ENCODE measurements around the gene GPR142. TPM values are rescaled to one million over a fixed set of nuclear protein-coding genes. Genes with fewer than 3 reads are reported as not detected.

GPR142 gene
- total and polyA plus RNA-seq, 8 donors = not detected

DNA sequence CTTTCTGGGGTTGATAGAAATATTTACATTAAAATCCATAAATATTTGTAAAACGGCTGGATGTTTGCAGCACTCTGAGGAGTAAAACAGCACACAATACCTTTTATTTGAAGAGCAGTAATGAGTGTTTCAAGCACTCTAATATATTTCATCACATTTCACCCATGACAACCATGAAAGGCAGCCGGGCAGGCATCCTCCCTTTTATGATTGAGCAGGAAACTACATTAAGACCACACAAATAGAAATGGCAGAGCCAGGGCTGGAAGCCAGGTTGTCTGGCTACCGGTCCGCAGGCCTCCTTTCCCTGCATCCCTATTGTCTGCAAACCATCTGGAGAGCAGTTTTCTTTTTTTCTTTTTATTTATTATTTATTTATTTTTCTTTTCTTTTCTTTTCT is 41.5 kb downstream of the GPR142 start:
- intact Hi-C loops (cut with DNase I; ENCODE audit: low total_unique reads) = no loop called here
- 15 to 40% (median 23%) methylated on average over 4 of the region's 4 CpGs for WGBS, 5 donors
- Histone ChIP-seq H3K36me3 (no peaks in the 10 kb centered on the region), H3K4me1 (peaks cover 32 to 39% (median 36%) of the 10 kb centered on the region in 4 donors), H3K27me3 (peaks cover 0 to 7% (median 0%) of the 10 kb centered on the region in 3 donors), H3K4me3 (no peak overlapping the region), H3K9me3 (no peaks in the 10 kb centered on the region), H3K27ac (peak overlapping the region; percentile 77 to 85 (median 80))
- DNase-seq = peak; percentile 69 to 82
- TF ChIP-seq, protein P1, sequence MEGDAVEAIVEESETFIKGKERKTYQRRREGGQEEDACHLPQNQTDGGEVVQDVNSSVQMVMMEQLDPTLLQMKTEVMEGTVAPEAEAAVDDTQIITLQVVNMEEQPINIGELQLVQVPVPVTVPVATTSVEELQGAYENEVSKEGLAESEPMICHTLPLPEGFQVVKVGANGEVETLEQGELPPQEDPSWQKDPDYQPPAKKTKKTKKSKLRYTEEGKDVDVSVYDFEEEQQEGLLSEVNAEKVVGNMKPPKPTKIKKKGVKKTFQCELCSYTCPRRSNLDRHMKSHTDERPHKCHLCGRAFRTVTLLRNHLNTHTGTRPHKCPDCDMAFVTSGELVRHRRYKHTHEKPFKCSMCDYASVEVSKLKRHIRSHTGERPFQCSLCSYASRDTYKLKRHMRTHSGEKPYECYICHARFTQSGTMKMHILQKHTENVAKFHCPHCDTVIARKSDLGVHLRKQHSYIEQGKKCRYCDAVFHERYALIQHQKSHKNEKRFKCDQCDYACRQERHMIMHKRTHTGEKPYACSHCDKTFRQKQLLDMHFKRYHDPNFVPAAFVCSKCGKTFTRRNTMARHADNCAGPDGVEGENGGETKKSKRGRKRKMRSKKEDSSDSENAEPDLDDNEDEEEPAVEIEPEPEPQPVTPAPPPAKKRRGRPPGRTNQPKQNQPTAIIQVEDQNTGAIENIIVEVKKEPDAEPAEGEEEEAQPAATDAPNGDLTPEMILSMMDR (IDR thresholded peaks at IDR 0.05) = no peak
- peak; percentile 8 to 56 (median 49) for TF ChIP-seq POLR2AphosphoS5 (IDR thresholded peaks at IDR 0.05)

DNA sequence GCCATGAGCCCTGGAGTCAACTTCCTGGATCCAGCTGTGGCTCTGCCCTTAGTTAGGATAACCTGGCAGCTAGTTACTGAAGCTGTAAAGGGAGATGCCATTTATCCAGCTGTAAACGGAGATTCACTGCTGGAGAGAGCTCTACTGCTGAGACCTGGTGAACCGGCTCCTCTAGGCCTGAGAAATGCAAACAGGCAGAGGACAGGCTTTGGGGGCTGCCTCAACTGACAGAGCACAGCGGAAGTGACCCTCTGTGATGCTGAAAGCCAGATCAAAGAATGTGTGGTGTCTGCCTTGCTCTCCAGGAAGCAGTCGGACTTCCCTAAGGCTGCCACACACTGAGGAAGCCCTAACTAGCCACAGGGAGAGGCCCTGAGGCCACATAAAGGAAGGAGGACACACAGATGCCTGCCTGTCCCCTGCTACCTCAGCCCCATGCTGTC is 42.7 kb downstream of the GPR142 start:
- Histone ChIP-seq H3K27ac (peak overlapping the region; percentile 77 to 85 (median 80)), H3K27me3 (no peaks in the 10 kb centered on the region), H3K9me3 (no peaks in the 10 kb centered on the region), H3K4me3 (no peak overlapping the region), H3K36me3 (no peaks in the 10 kb centered on the region), H3K4me1 (peaks cover 31 to 36% (median 34%) of the 10 kb centered on the region in 4 donors)
- WGBS, 5 donors = 49 to 68% (median 67%) methylated on average over 4 of the region's 4 CpGs
- TF ChIP-seq POLR2AphosphoS5 (IDR thresholded peaks at IDR 0.05) = no peak
- no peak for TF ChIP-seq EP300 (IDR thresholded peaks at IDR 0.05)
- TF ChIP-seq, protein P1 (IDR thresholded peaks at IDR 0.05) = no peak
- no peak for TF ChIP-seq POLR2A (IDR thresholded peaks at IDR 0.05)
- no peak for DNase-seq
- intact Hi-C loops (cut with DNase I; ENCODE audit: low total_unique reads) = no loop called here

DNA sequence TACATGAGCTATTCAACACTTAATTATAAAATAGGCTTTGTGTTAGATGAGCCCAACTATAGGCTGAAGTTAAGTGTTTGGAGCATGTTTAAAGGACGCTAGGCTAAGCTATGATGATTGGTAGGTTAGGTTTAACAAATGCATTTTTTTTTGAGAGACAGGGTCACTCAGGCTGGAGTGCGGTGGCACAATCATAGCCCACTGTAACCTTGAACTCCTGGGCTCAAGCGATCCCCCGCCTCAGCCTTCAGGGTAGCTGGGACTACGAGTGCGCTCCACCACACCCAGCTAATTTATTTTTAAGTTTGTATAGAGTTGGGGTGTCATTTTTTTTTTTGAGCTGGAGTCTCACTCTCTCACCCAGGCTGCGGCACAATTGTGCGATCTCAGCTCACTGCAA is 45.3 kb downstream of the GPR142 start:
- DNase-seq = no peak
- Histone ChIP-seq H3K36me3 (no peaks in the 10 kb centered on the region), H3K4me3 (no peak overlapping the region), H3K27ac (no peak overlapping the region), H3K4me1 (peaks cover 17 to 46% (median 35%) of the 10 kb centered on the region in 4 donors), H3K9me3 (no peaks in the 10 kb centered on the region), H3K27me3 (no peaks in the 10 kb centered on the region)
- intact Hi-C loops (cut with DNase I; ENCODE audit: low total_unique reads) = no loop called here
- WGBS, 5 donors = 94 to 98% (median 96%) methylated on average over 8 of the region's 8 CpGs
- no peak for TF ChIP-seq EP300 (IDR thresholded peaks at IDR 0.05)
- TF ChIP-seq, protein P1 (IDR thresholded peaks at IDR 0.05) = no peak
- no peak for TF ChIP-seq POLR2A (IDR thresholded peaks at IDR 0.05)
- TF ChIP-seq POLR2AphosphoS5 (IDR thresholded peaks at IDR 0.05) = no peak

DNA sequence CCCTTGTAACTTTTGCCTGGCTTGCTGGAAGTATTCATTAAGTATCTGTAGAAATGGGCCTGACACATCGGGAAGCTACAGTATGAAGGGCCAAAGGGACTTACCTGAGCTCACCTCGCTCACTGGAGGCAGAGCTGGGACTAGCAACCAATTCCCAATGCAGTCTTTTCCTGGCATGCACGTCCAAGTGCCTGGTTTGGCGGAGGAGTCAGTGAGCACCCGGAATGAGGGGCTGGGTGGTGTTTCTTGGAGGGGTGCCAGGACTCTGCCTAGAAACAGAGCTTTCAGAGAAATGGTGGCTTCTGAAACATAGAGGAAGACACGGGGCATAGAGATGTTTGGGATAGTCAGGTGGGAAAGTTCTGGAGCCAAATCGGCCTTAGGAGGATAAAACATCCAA is 46.2 kb downstream of the GPR142 start:
- intact Hi-C loops (cut with DNase I; ENCODE audit: low total_unique reads) = no loop called here
- H3K4me3 ChIP-seq = no peak overlapping the region
- H3K4me1 ChIP-seq = peaks cover 13 to 43% (median 28%) of the 10 kb centered on the region in 4 donors
- no peaks in the 10 kb centered on the region for H3K36me3 ChIP-seq
- no peak for DNase-seq
- H3K27ac ChIP-seq = no peak overlapping the region
- H3K9me3 ChIP-seq = no peaks in the 10 kb centered on the region
- TF ChIP-seq, protein P1 (IDR thresholded peaks at IDR 0.05) = no peak
- TF ChIP-seq EP300 (IDR thresholded peaks at IDR 0.05) (no peak), POLR2A (IDR thresholded peaks at IDR 0.05) (no peak), POLR2AphosphoS5 (IDR thresholded peaks at IDR 0.05) (no peak)
- H3K27me3 ChIP-seq = no peaks in the 10 kb centered on the region
- WGBS, 5 donors = 77 to 85% (median 83%) methylated on average over 7 of the region's 7 CpGs

Measured in stomach (tissue), 9 donors.